Gastroesophageal sphincter (tissue), 3 donors: ENCODE data around the gene GTF2H1.

Source experiments
- CTCF ChIP-seq, 4 experiments: fragments of 200-600 bp in 2 of 4; fragments of 450-650 bp in 2 of 4; sonication (generic) in 1 of 4; IDR thresholded peaks; one replicate each; pipeline ENCODE4 v1.5.1; 2017 to 2019; ENCODE audit warnings: antibody characterized with exemption in 4 of 4, mild to moderate bottlenecking in 2 of 4, moderate library complexity in 2 of 4
- EP300 ChIP-seq: sonication (generic); formaldehyde crosslinking; IDR thresholded peaks from one replicate; pipeline ENCODE4 v1.6.1; 2017; ENCODE audit warnings: antibody characterized with exemption, mild to moderate bottlenecking
- POLR2A ChIP-seq, 2 donors: fragments of 450-650 bp; IDR thresholded peaks; one replicate each; pipeline ENCODE4 v1.6.1; 2017; ENCODE audit warnings: antibody characterized with exemption in 2 of 2, mild to moderate bottlenecking in 2 of 2, moderate library complexity in 1 of 2
- POLR2AphosphoS5 ChIP-seq: sonication (generic); formaldehyde crosslinking; IDR thresholded peaks from one replicate; pipeline ENCODE4 v1.6.1; 2017; ENCODE audit warnings: antibody characterized with exemption

GRCh38 chr11:18282626-18283025 lies 39.7 kb upstream of the GTF2H1 start:
- TF ChIP-seq CTCF (IDR thresholded peaks at IDR 0.05) (no peak), POLR2A (IDR thresholded peaks at IDR 0.05) (no peak), POLR2AphosphoS5 (no peak), EP300 (no peak)
